ENCODE data around the gene CXCL14. TPM values are rescaled to one million over a fixed set of nuclear protein-coding genes. Genes with fewer than 3 reads are reported as not detected.
A peak's percentile ranks its signal among the peaks of the same experiment; 100 is the strongest.

Gene CXCL14
- total and polyA plus RNA-seq, 2 donors from 2014 or later, result 104 to 414 TPM

GRCh38 chr5:135556620-135557019 is 22.2 kb downstream of the CXCL14 start:
- FAIRE-seq, result no peak
- no peak overlapping the region for H3K27ac ChIP-seq (ENCODE audit: low read depth in 2 of 2, low read length in 2 of 2)
- TF ChIP-seq CTCF (IDR thresholded peaks at IDR 0.05; ENCODE audit: borderline replicate concordance, extremely low read depth, insufficient read depth), result no peak
- no peaks in the 10 kb centered on the region for H3K9me3 ChIP-seq (ENCODE audit: control insufficient read depth in 2 of 3, insufficient read depth in 1 of 3, low read length in 3 of 3)
- DNase-seq, result no peak
- peaks cover 4% of the 10 kb centered on the region for H3K27me3 ChIP-seq (ENCODE audit: control insufficient read depth, insufficient read depth, low read length)
- intact Hi-C loops (cut with DNase I), result loop anchor here (10.0 kb wide), 2 partner anchors 92 to 268 kb away; no protein-coding TSS in a partner anchor
- H3K4me3 ChIP-seq (ENCODE audit: low read length in 3 of 3), result no peak overlapping the region
- H3K4me1 ChIP-seq (ENCODE audit: control insufficient read depth in 2 of 3, insufficient read depth in 2 of 3, low read depth in 1 of 3, low read length in 3 of 3), result peaks cover 0 to 2% (median 2%) of the 10 kb centered on the region in 3 donors
- H3K36me3 ChIP-seq (ENCODE audit: control insufficient read depth in 2 of 3, insufficient read depth in 3 of 3, low read length in 3 of 3), result no peaks in the 10 kb centered on the region
- H3K9ac ChIP-seq (ENCODE audit: low read length in 3 of 3), result no peak overlapping the region

DNA sequence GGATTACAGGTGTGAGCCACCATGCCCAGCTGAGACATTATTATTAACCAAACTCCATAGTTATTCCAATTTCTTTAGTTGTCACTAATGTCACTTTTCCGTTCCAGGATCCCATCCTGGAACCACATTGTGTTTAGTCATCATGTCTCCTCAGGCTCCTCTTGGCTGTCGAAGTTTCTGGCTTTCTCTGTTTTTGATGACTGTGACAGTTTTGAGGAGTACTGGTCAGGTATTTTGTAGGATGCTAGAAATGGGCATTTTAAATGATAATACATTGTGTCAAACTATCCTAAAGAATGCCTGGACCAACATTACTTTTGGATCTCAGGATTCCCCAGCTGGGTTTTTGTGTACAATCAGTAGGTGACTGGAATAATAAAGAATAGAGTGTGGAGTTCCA is 23.3 kb downstream of the CXCL14 start:
- DNase-seq (no peak), FAIRE-seq (no peak)
- no peak overlapping the region for H3K4me3 ChIP-seq (ENCODE audit: low read length in 3 of 3)
- H3K27ac ChIP-seq (ENCODE audit: low read depth in 2 of 2, low read length in 2 of 2), result no peak overlapping the region
- H3K9ac ChIP-seq (ENCODE audit: low read length in 3 of 3), result no peak overlapping the region
- H3K27me3 ChIP-seq (ENCODE audit: control insufficient read depth, insufficient read depth, low read length), result peaks cover 7% of the 10 kb centered on the region
- intact Hi-C loops (cut with DNase I), result loop anchor here (10.0 kb wide), 2 partner anchors 91 to 269 kb away; no protein-coding TSS in a partner anchor
- no peaks in the 10 kb centered on the region for H3K4me1 ChIP-seq (ENCODE audit: control insufficient read depth in 2 of 3, insufficient read depth in 2 of 3, low read depth in 1 of 3, low read length in 3 of 3)
- no peak for TF ChIP-seq CTCF (IDR thresholded peaks at IDR 0.05; ENCODE audit: borderline replicate concordance, extremely low read depth, insufficient read depth)
- H3K36me3 ChIP-seq (ENCODE audit: control insufficient read depth in 2 of 3, insufficient read depth in 3 of 3, low read length in 3 of 3), result no peaks in the 10 kb centered on the region
- H3K9me3 ChIP-seq (ENCODE audit: control insufficient read depth in 2 of 3, insufficient read depth in 1 of 3, low read length in 3 of 3), result no peaks in the 10 kb centered on the region

GRCh38 chr5:135553688-135554462 is 24.9 kb downstream of the CXCL14 start:
- DNase-seq, result peak in 1 of 5 donors; percentile 26
- intact Hi-C loops (cut with DNase I), result loop anchor here (10.0 kb wide), 2 partner anchors 89 to 271 kb away; no protein-coding TSS in a partner anchor
- Histone ChIP-seq H3K27ac (ENCODE audit: low read depth in 2 of 2, low read length in 2 of 2) (no peak overlapping the region), H3K9me3 (ENCODE audit: control insufficient read depth in 2 of 3, insufficient read depth in 1 of 3, low read length in 3 of 3) (no peaks in the 10 kb centered on the region), H3K4me3 (ENCODE audit: low read length in 3 of 3) (peak overlapping the region in 2 of 3 donors; percentile 52 to 57), H3K36me3 (ENCODE audit: control insufficient read depth in 2 of 3, insufficient read depth in 3 of 3, low read length in 3 of 3) (no peaks in the 10 kb centered on the region), H3K27me3 (ENCODE audit: control insufficient read depth, insufficient read depth, low read length) (peaks cover 13% of the 10 kb centered on the region), H3K4me1 (ENCODE audit: control insufficient read depth in 2 of 3, insufficient read depth in 2 of 3, low read depth in 1 of 3, low read length in 3 of 3) (no peaks in the 10 kb centered on the region), H3K9ac (ENCODE audit: low read length in 3 of 3) (peak overlapping the region in 1 of 3 donors; percentile 40)
- TF ChIP-seq CTCF (IDR thresholded peaks at IDR 0.05; ENCODE audit: borderline replicate concordance, extremely low read depth, insufficient read depth), result peak; percentile 32
- no peak for FAIRE-seq
